ENCODE data around the gene FTO.

FTO gene

DNA sequence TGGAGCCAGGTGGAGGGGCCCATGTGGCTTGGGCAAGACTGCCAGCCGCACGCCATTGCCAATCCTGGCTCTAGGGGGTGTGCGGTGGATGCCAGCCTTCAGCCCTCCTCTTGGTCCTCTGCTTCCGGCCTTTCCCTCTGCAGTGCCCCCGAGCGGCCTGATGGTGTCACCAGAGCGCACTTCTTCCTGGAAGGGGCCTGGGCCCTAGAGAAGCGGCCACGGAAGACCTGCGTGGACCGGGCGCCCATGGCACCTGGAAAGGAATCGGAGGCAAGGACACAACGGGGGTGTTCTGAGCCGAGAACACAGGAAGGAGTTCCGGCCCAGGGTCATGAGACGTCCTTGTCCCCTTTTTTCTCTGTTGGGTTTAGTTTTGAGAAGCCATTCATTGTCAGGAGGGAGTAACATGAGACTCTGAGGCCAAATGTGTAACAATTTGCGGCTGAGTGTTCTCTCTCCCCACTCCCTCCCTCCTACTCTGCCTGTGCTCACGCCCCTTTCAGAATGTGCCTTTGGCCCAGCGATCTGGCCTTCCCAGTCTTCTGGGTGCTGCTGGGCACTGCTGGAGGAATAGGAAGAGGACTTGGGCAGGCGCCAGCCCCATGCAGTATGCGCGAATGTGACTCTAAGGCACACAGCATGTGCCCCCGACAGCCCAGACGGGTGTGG is 489.8 kb downstream of the FTO start:
- Histone ChIP-seq H3K9me3 (ENCODE audit: low read length) (peaks cover 3% of the 10 kb centered on the region), H3K4me1 (ENCODE audit: insufficient read depth, low read length) (no peaks in the 10 kb centered on the region), H3K36me3 (ENCODE audit: insufficient read depth, low read length) (no peaks in the 10 kb centered on the region), H3K9ac (ENCODE audit: low read length) (no peak overlapping the region), H3K4me3 (ENCODE audit: low read depth in 1 of 2, low read length in 2 of 2) (peak overlapping the region in 1 of 2 donors; percentile 39), H3K27me3 (ENCODE audit: control insufficient read depth in 1 of 2, insufficient read depth in 2 of 2, low read length in 2 of 2) (peaks cover 0 to 7% of the 10 kb centered on the region in 2 donors), H3K27ac (ENCODE audit: low read depth, low read length) (no peak overlapping the region)

- Histone ChIP-seq H3K9ac (ENCODE audit: low read length) (no peak overlapping the region), H3K9me3 (ENCODE audit: low read length) (peaks cover 3% of the 10 kb centered on the region), H3K4me3 (ENCODE audit: low read depth in 1 of 2, low read length in 2 of 2) (peak overlapping the region in 1 of 2 donors; percentile 39), H3K36me3 (ENCODE audit: insufficient read depth, low read length) (no peaks in the 10 kb centered on the region), H3K27ac (ENCODE audit: low read depth, low read length) (no peak overlapping the region), H3K27me3 (ENCODE audit: control insufficient read depth in 1 of 2, insufficient read depth in 2 of 2, low read length in 2 of 2) (peaks cover 0 to 7% of the 10 kb centered on the region in 2 donors), H3K4me1 (ENCODE audit: insufficient read depth, low read length) (no peaks in the 10 kb centered on the region)
Measured at GRCh38 chr16:54194334-54194743, 490.4 kb downstream of the FTO start.

- Histone ChIP-seq H3K4me3 (ENCODE audit: low read depth in 1 of 2, low read length in 2 of 2) (no peak overlapping the region), H3K9ac (ENCODE audit: low read length) (no peak overlapping the region), H3K27ac (ENCODE audit: low read depth, low read length) (no peak overlapping the region)
Measured at GRCh38 chr16:54197758-54198157, 493.8 kb downstream of the FTO start.

DNA sequence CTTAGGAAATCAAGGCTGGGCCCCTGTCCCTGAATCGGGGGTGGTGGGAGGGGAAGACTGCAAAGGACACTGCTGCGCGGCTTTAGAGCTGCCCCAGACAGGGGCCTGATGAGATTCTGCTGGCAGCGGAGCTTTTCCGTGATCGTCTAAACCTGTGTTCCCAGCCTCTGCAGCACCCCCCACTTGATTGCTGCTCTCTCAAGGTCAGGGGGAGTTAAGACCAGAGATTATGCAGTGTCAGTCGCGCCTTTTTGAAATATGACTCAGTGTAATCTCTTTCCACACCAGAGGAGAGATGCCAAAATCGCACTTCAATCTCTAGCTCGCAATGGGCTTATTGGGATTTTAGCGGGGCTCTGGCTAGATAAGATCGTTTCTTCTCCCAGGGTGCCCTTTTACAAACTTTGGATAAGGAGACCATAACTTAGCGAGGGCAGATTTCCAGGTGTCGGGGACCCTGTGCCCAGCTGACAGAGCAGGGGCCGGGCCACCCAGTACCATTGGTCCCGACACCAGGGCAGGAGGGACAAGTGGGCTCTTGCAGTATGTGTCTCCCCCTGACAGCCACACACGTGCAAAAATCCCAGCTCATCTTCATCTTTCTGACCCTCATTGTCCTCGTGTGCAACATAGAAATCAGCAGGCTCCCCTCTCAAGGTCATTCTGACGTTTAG is 495.7 kb downstream of the FTO start:
- no peaks in the 10 kb centered on the region for H3K27me3 ChIP-seq (ENCODE audit: control insufficient read depth in 1 of 2, insufficient read depth in 2 of 2, low read length in 2 of 2)
- no peak overlapping the region for H3K4me3 ChIP-seq (ENCODE audit: low read depth in 1 of 2, low read length in 2 of 2)
- no peak overlapping the region for H3K9ac ChIP-seq (ENCODE audit: low read length)
- H3K4me1 ChIP-seq (ENCODE audit: insufficient read depth, low read length), result no peaks in the 10 kb centered on the region
- no peak overlapping the region for H3K27ac ChIP-seq (ENCODE audit: low read depth, low read length)
- H3K36me3 ChIP-seq (ENCODE audit: insufficient read depth, low read length), result no peaks in the 10 kb centered on the region
- no peaks in the 10 kb centered on the region for H3K9me3 ChIP-seq (ENCODE audit: low read length)

More at GRCh38 chr16:54197758-54198157, 493.8 kb downstream of the FTO start:
- Histone ChIP-seq H3K4me1 (ENCODE audit: insufficient read depth, low read length) (no peaks in the 10 kb centered on the region), H3K36me3 (ENCODE audit: insufficient read depth, low read length) (no peaks in the 10 kb centered on the region), H3K9me3 (ENCODE audit: low read length) (no peaks in the 10 kb centered on the region), H3K27me3 (ENCODE audit: control insufficient read depth in 1 of 2, insufficient read depth in 2 of 2, low read length in 2 of 2) (peaks cover 0 to 7% of the 10 kb centered on the region in 2 donors)

DNA sequence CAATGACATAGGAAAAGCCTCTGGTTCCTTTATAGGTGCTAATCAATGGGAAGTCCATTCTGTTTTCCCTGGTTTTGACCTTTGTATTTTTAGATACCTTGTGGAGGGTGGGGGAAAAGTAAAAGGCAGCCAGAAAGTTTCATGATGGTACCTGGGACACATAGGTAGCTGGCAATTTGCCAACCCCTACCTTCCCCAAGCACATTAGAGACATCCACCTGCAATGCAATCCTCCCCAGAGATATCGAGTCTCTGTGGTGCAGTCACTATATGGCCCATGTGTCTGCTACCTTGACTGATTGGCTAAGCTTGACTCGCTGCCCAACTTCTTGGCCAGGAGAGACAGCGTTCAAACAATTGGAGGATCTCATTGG is 496.2 kb downstream of the FTO start:
- no peaks in the 10 kb centered on the region for H3K9me3 ChIP-seq (ENCODE audit: low read length)
- no peak overlapping the region for H3K4me3 ChIP-seq (ENCODE audit: low read depth in 1 of 2, low read length in 2 of 2)
- no peak overlapping the region for H3K9ac ChIP-seq (ENCODE audit: low read length)
- H3K27me3 ChIP-seq (ENCODE audit: control insufficient read depth in 1 of 2, insufficient read depth in 2 of 2, low read length in 2 of 2), result no peaks in the 10 kb centered on the region
- no peak overlapping the region for H3K27ac ChIP-seq (ENCODE audit: low read depth, low read length)
- no peaks in the 10 kb centered on the region for H3K36me3 ChIP-seq (ENCODE audit: insufficient read depth, low read length)
- H3K4me1 ChIP-seq (ENCODE audit: insufficient read depth, low read length), result no peaks in the 10 kb centered on the region

GRCh38 chr16:54200720-54201119 is 496.8 kb downstream of the FTO start:
- no peaks in the 10 kb centered on the region for H3K36me3 ChIP-seq (ENCODE audit: insufficient read depth, low read length)
- no peaks in the 10 kb centered on the region for H3K27me3 ChIP-seq (ENCODE audit: control insufficient read depth in 1 of 2, insufficient read depth in 2 of 2, low read length in 2 of 2)

GRCh38 chr16:54201200-54201599 is 497.2 kb downstream of the FTO start:
- Histone ChIP-seq H3K27ac (ENCODE audit: low read depth, low read length) (no peak overlapping the region), H3K4me1 (ENCODE audit: insufficient read depth, low read length) (no peaks in the 10 kb centered on the region), H3K9me3 (ENCODE audit: low read length) (no peaks in the 10 kb centered on the region), H3K27me3 (ENCODE audit: control insufficient read depth in 1 of 2, insufficient read depth in 2 of 2, low read length in 2 of 2) (no peaks in the 10 kb centered on the region), H3K36me3 (ENCODE audit: insufficient read depth, low read length) (no peaks in the 10 kb centered on the region), H3K4me3 (ENCODE audit: low read depth in 1 of 2, low read length in 2 of 2) (no peak overlapping the region), H3K9ac (ENCODE audit: low read length) (no peak overlapping the region)

More at GRCh38 chr16:54200720-54201119, 496.8 kb downstream of the FTO start:
- H3K9me3 ChIP-seq (ENCODE audit: low read length), result no peaks in the 10 kb centered on the region
- no peak overlapping the region for H3K27ac ChIP-seq (ENCODE audit: low read depth, low read length)
- H3K4me3 ChIP-seq (ENCODE audit: low read depth in 1 of 2, low read length in 2 of 2), result no peak overlapping the region
- no peak overlapping the region for H3K9ac ChIP-seq (ENCODE audit: low read length)
- H3K4me1 ChIP-seq (ENCODE audit: insufficient read depth, low read length), result no peaks in the 10 kb centered on the region
